ENCODE results near the gene PAPPA2.

PAPPA2 gene

DNA sequence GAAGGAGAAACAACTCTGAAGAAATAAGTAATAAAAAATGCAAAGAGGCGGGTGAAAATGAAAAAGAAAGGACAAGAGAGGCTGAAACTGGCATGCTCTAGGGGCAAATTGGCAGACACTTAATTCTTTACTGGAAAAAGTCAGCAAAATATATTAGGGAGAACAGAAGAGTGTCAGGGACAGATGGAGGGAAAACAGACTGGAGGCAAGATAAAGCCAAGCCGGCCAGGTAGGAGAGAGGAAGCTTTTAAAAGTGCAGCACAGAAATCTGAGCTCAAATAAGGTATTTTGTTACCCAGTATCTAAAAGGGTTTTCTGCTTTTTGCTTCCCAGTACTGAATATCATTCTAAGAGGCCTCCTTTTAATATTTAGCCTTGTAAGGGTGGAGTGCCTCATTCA, 339.3 kb downstream of the PAPPA2 start:
- TF ChIP-seq, protein P1, sequence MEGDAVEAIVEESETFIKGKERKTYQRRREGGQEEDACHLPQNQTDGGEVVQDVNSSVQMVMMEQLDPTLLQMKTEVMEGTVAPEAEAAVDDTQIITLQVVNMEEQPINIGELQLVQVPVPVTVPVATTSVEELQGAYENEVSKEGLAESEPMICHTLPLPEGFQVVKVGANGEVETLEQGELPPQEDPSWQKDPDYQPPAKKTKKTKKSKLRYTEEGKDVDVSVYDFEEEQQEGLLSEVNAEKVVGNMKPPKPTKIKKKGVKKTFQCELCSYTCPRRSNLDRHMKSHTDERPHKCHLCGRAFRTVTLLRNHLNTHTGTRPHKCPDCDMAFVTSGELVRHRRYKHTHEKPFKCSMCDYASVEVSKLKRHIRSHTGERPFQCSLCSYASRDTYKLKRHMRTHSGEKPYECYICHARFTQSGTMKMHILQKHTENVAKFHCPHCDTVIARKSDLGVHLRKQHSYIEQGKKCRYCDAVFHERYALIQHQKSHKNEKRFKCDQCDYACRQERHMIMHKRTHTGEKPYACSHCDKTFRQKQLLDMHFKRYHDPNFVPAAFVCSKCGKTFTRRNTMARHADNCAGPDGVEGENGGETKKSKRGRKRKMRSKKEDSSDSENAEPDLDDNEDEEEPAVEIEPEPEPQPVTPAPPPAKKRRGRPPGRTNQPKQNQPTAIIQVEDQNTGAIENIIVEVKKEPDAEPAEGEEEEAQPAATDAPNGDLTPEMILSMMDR (IDR thresholded peaks at IDR 0.05; ENCODE audit: low read length, missing control alignments): no peak
- H3K4me3 ChIP-seq (replicated peaks; ENCODE audit: low read depth, low read length): no peak overlapping the region
- no peak for DNase-seq (ENCODE audit: low read depth)

DNA sequence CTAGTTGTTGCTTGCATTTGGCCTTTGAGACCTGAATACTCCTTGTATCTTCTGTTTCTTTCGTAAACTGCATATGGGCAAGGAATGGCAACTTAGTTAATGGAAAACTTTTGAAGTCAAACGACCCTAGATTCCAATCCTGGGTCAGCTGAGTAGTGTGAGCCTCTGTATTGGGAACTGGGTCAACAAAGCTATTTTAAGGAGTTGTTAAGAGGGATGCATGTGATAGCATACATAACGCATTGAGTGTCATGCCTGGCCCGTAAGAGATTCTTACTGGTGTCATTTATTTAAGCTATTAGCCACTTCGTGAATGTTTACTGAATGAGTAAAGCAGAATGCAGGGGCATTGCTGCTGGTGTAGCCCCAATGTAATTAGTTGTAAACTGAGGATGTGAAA, 340.1 kb downstream of the PAPPA2 start:
- DNase-seq (ENCODE audit: low read depth): no peak
- no peak overlapping the region for H3K4me3 ChIP-seq (replicated peaks; ENCODE audit: low read depth, low read length)
- TF ChIP-seq, protein P1 (IDR thresholded peaks at IDR 0.05; ENCODE audit: low read length, missing control alignments): no peak

DNA sequence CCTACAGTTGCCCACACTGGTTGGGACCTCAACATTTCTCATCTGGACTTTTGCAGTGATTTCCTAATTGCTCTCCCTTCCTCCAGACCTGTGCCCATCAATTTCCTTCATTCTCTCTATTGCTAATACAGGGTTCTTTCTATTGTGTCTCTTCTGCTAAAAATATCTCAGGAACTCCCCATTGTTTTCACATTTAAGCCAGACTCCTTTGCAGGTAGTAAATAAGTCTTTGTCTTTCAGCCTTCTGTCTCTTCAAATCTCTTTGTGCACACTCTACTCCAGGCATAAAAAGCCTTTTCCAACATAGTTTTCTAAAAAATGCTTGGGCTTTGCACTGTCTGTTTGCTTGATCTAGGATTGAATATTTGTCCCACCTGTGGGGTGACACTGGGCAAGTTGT, 340.6 kb downstream of the PAPPA2 start:
- H3K4me3 ChIP-seq (replicated peaks; ENCODE audit: low read depth, low read length): no peak overlapping the region
- DNase-seq (ENCODE audit: low read depth): no peak
- TF ChIP-seq, protein P1 (IDR thresholded peaks at IDR 0.05; ENCODE audit: low read length, missing control alignments): no peak

DNA sequence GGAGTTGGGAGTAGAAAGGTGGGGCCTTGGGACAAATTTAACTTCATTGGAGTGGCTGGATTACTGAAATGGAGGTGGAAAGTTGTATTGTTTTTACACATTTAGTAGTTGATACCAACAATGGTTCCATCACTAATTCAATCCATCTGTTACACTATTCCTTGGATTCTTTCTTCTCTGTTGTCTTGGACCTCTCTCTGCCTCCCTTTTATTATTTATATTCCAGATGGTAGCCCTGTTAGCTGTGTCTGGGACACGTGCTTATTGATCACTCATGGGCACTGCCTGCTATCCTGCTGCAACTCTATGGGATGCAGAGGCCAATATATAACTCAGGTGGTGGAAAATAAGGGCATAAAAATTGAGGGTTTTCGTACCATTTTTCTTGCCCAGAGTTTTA, 346.3 kb downstream of the PAPPA2 start:
- TF ChIP-seq, protein P1 (IDR thresholded peaks at IDR 0.05; ENCODE audit: low read length, missing control alignments): no peak
- no peak overlapping the region for H3K4me3 ChIP-seq (replicated peaks; ENCODE audit: low read depth, low read length)

DNA sequence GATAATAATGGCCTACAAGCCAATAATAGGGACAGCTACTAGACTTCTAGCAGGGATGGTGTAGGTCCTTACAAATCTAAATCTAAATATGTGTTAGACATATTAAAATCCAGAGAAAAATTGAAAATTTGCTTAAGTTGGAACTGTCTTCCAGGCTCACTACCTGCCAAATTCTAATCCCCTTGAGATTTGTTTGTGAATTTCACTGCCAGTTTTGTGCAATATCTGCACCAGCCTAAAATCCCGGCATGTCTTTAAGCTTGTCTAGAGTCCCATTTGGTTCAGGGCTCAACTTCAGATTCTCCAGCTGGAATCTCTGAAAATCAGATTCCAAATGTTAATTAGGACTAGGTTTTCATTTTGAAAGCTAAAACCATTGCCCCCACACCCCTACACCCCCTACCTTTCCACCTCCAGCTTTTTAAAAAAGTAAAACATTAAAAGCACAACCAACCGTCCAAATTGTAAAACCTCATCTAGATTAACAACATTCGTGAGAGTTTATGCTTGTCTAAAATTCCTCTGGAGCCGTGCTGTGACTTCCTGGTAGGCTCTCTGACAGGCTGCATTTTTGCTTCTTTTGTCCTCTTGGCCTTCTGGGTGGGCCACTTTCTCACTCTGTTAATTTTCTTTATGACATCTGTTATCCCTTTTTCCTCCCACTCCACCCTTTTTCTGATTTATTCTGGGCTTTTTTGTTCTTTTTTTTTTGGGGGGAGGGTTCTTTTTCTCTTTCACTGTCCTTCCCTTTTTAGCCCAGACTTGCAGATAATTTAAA, 348.7 kb downstream of the PAPPA2 start:
- TF ChIP-seq, protein P1 (IDR thresholded peaks at IDR 0.05; ENCODE audit: low read length, missing control alignments): no peak
- no peak for DNase-seq (ENCODE audit: low read depth)
- no peak overlapping the region for H3K4me3 ChIP-seq (replicated peaks; ENCODE audit: low read depth, low read length)

More for the DNA sequence above, 346.3 kb downstream of the PAPPA2 start:
- no peak for DNase-seq (ENCODE audit: low read depth)

DNA sequence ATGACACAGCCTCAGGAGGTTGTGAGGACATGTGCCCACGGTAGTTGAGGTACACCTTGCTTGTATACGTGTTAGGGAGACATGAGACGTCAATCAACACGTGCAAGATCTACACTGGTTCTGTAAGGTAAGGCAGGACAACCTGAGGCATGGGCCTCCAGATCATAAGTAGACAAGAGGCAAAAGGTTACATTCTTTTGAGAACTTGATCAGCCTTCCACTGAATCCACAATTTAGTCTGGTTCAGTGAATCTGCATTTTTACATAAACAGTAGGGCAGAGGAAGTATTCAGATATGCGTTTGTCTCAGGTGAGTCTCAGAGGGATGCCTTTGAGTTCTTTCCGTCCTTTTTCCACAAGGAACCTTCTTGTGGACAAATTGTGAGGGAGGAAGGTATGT, 352.6 kb downstream of the PAPPA2 start:
- TF ChIP-seq, protein P1 (IDR thresholded peaks at IDR 0.05; ENCODE audit: low read length, missing control alignments): no peak
- DNase-seq (ENCODE audit: low read depth): no peak
- no peak overlapping the region for H3K4me3 ChIP-seq (replicated peaks; ENCODE audit: low read depth, low read length)

DNA sequence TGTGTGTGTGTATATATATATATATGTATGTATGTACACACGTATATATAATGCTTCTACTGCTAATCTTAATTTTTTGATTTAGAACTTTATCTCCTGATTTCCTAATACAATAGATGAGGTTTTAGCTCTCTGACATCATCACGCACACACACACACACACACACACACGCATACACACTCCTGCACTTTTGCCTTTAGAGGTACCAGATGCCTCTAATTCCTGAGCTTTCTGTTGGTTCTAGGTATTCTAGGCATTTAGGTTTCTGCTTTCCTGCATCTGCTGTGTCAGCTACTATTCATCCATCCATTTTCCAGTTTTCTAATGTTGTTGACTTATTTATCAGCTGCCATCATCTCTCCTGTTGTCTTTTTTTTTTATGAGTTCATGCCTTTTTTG, 353.3 kb downstream of the PAPPA2 start:
- H3K4me3 ChIP-seq (replicated peaks; ENCODE audit: low read depth, low read length): no peak overlapping the region
- TF ChIP-seq, protein P1 (IDR thresholded peaks at IDR 0.05; ENCODE audit: low read length, missing control alignments): no peak
- DNase-seq (ENCODE audit: low read depth): no peak
